K562 (cell line): Measurements from ENCODE around the gene TJP3. TPM values are rescaled to one million over a fixed set of nuclear protein-coding genes. Genes with fewer than 3 reads are reported as not detected.

Source experiments
- ATF7 ChIP-seq: fragments of 450-650 bp; IDR thresholded peaks from 2 replicates; pipeline ENCODE4 v1.7.1; 2014; ENCODE audit warnings: mild to moderate bottlenecking, moderate library complexity
- BMI1 ChIP-seq: fragments of 150-350 bp; IDR thresholded peaks from 2 replicates; pipeline ENCODE4 v1.6.1; 2014; ENCODE audit warnings: low read length
- CHD4 ChIP-seq: fragments of 200-600 bp; sonication (generic); IDR thresholded peaks from 3 replicates; pipeline ENCODE4 v1.6.1; 2012; ENCODE audit warnings: low read depth, mild to moderate bottlenecking, mixed read lengths, low read length, inconsistent platforms; ENCODE audit not compliant: insufficient read depth, insufficient replicate concordance, poor library complexity, severe bottlenecking
- EHMT2 ChIP-seq: fragments of 450-650 bp; IDR thresholded peaks from 2 replicates; pipeline ENCODE4 v1.6.1; 2018; ENCODE audit warnings: antibody characterized with exemption
- ETS1 ChIP-seq: conservative IDR thresholded peaks from 2 replicates; pipeline ENCODE4 v1.6.1; 2011; ENCODE audit warnings: low read depth, mild to moderate bottlenecking, low read length; ENCODE audit not compliant: control insufficient read depth
- HCFC1 ChIP-seq: IDR thresholded peaks from 2 replicates; pipeline ENCODE4 v1.6.1; 2012; ENCODE audit warnings: low read depth, low read length, improper control_type of control experiment
- HDAC2 ChIP-seq: fragments of 450-650 bp; IDR thresholded peaks from 2 replicates; pipeline ENCODE4 v1.6.1; 2016; ENCODE audit warnings: mild to moderate bottlenecking
- KAT2B ChIP-seq: IDR thresholded peaks from one replicate; pipeline ENCODE4 v1.6.1; 2012; ENCODE audit warnings: low read depth, mild to moderate bottlenecking, control low read depth, inconsistent platforms, low read length, moderate library complexity
- MEF2D ChIP-seq: conservative IDR thresholded peaks from 2 replicates; pipeline ENCODE4 v1.6.1; 2016; ENCODE audit warnings: low read depth, missing genetic modification characterization, missing compliant biosample characterization
- NCOA4 ChIP-seq: fragments of 450-650 bp; IDR thresholded peaks from 2 replicates; pipeline ENCODE4 v1.6.1; 2018; ENCODE audit warnings: mild to moderate bottlenecking; ENCODE audit not compliant: partially characterized antibody
- PHF20 ChIP-seq: fragments of 450-650 bp; IDR thresholded peaks from 2 replicates; pipeline ENCODE4 v1.6.1; 2018; ENCODE audit not compliant: partially characterized antibody
- PTBP1 ChIP-seq: fragments of 200-400 bp; formaldehyde crosslinking; IDR thresholded peaks from 2 replicates; pipeline ENCODE4 v1.6.1; 2017; ENCODE audit warnings: low read depth, low read length
- SIRT6 ChIP-seq: IDR thresholded peaks from one replicate; pipeline ENCODE4 v1.6.1; 2012; ENCODE audit warnings: low read depth, mild to moderate bottlenecking, control low read depth, inconsistent platforms, low read length, moderate library complexity
- SREBF1 ChIP-seq: fragments of 150-350 bp; IDR thresholded peaks from 2 replicates; pipeline ENCODE4 v1.6.1; 2014; ENCODE audit warnings: antibody characterized with exemption, low read depth, low read length, borderline replicate concordance
- TRIM28 ChIP-seq: fragments of 450-650 bp; IDR thresholded peaks from 2 replicates; pipeline ENCODE4 v1.6.1; 2017
- YY1 ChIP-seq, 3 experiments: IDR thresholded peaks; 2 replicates each; pipeline ENCODE4 v1.6.1; 2011; ENCODE audit warnings: low read length in 2 of 3, mild to moderate bottlenecking in 2 of 3, moderate library complexity in 2 of 3, borderline replicate concordance in 1 of 3, control low read depth in 1 of 3, low read depth in 1 of 3; ENCODE audit not compliant: insufficient read depth in 3 of 3, insufficient replicate concordance in 2 of 3, control insufficient read depth in 1 of 3, insufficient read length in 1 of 3; ENCODE audit errors: extremely low read depth in 1 of 3
- ZBTB49 ChIP-seq: sonication (generic); formaldehyde crosslinking; IDR thresholded peaks from 2 replicates; pipeline ENCODE4 v1.8.0; 2022; ENCODE audit warnings: missing genetic modification reagents, mild to moderate bottlenecking, borderline replicate concordance
- ZNF398 ChIP-seq: fragments of 250-450 bp; sonication (Bioruptor Pico); IDR thresholded peaks from 2 replicates; pipeline ENCODE4 v1.8.0; 2021; ENCODE audit warnings: moderate library complexity, mild to moderate bottlenecking, inconsistent platforms
- ZNF696 ChIP-seq: fragments of 250-450 bp; sonication (Bioruptor Pico); conservative IDR thresholded peaks from 2 replicates; pipeline ENCODE4 v1.4.0; 2020; ENCODE audit warnings: mild to moderate bottlenecking, moderate library complexity
- ZNF740 ChIP-seq, 3 experiments: fragments of 200-800 bp in 1 of 3; sonication (Bioruptor generic) in 1 of 3; sonication (generic) in 1 of 3; formaldehyde crosslinking in 1 of 3; IDR thresholded peaks; 2 replicates each; pipeline versions ENCODE4 v1.6.1 to v1.8.0; 2016 to 2022; ENCODE audit warnings: mild to moderate bottlenecking in 2 of 3, missing compliant biosample characterization in 2 of 3, missing genetic modification characterization in 2 of 3, missing genetic modification reagents in 1 of 3
- ZNF830 ChIP-seq: fragments of 250-450 bp; sonication (Bioruptor Pico); IDR thresholded peaks from 2 replicates; pipeline ENCODE4 v1.5.0; 2021; ENCODE audit warnings: mild to moderate bottlenecking
- polyA plus RNA-seq, 8 experiments: library from polyadenylated mRNA; depleted of rRNA in 4 of 8; stranded (reverse) in 5 of 8; unstranded in 3 of 8; fragments of >200 nt; fragmentation: Nextera tagmentation in 2 of 8; fragmentation: Illumina TruSeq in 1 of 8; extraction: Ambion mirVana in 2 of 8; extraction: Trizol in 1 of 8; gene quantifications; 2 replicates each; pipeline versions ENCODE4 v1.2.1 to v1.2.3, GENCODE V29; 2011 to 2014; ENCODE audit warnings: inconsistent platforms in 1 of 8, missing spikeins in 1 of 8
- total RNA-seq, 7 experiments: library from RNA; depleted of rRNA in 6 of 7; stranded (reverse); fragments of >200 nt in 6 of 7; fragmentation: Illumina TruSeq in 2 of 7; extraction: Trizol in 2 of 7; gene quantifications; 2 replicates each; pipeline versions ENCODE4 v1.2.1 to v1.2.3, GENCODE V29; 2011 to 2021; ENCODE audit warnings: low replicate concordance in 1 of 7

The TJP3 gene
- total and polyA plus RNA-seq, 9 of the 15 experiments (the other 6 are each of a cell fraction or from before 2014, with no cell fraction given) = 0.11 to 2.4 (median 0.57) TPM; not detected in 1

- no peak for TF ChIP-seq HCFC1
- no peak for TF ChIP-seq ETS1
- no peak for TF ChIP-seq ZNF740 (CRISPR knock-in tag; IDR thresholded peaks at IDR 0.05)
- no peak for TF ChIP-seq ZNF740 (tag; IDR thresholded peaks at IDR 0.05)
- no peak for TF ChIP-seq SREBF1
- TF ChIP-seq MEF2D = no peak
- no peak for TF ChIP-seq YY1 (IDR thresholded peaks at IDR 0.05; ENCODE audit: borderline replicate concordance in 1 of 3, control insufficient read depth in 1 of 3, extremely low read depth in 1 of 3, insufficient read depth in 3 of 3, insufficient read length in 1 of 3, insufficient replicate concordance in 2 of 3, low read depth in 1 of 3, low read length in 2 of 3)
- no peak for TF ChIP-seq TRIM28
- no peak for TF ChIP-seq KAT2B
- TF ChIP-seq EHMT2 = no peak
- peak; percentile 35 for TF ChIP-seq PHF20
- no peak for TF ChIP-seq ZNF398 (CRISPR knock-in tag)
- TF ChIP-seq SIRT6 = no peak
- no peak for TF ChIP-seq ZBTB49 (CRISPR knock-in tag)
- no peak for TF ChIP-seq ZNF696 (CRISPR knock-in tag)
- 0 out of 2 replicates have a peak, but pooled peaks have one; percentile 27 for TF ChIP-seq HDAC2
- no peak for TF ChIP-seq NCOA4
- TF ChIP-seq BMI1 = no peak
- peak; percentile 100 for TF ChIP-seq PTBP1
- no peak for TF ChIP-seq ATF7
- TF ChIP-seq CHD4 = peak; percentile 55
- no peak for TF ChIP-seq ZNF830 (CRISPR knock-in tag)
Observed at GRCh38 chr19:3733549-3734309, 25.5 kb downstream of the TJP3 start (continued).
